Liver (tissue), 9 donors: Measurements from ENCODE around the gene SLC30A1. TPM values are rescaled to one million over a fixed set of nuclear protein-coding genes. Genes with fewer than 3 reads are reported as not detected.

Experiments used
- DNase-seq: peaks from one replicate; pipeline ENCODE4 v3.0.0-alpha.2; 2017; ENCODE audit warnings: low spot score
- H3K27ac ChIP-seq, 2 donors: one replicate each; pipeline ENCODE4 v1.7.0; 2013; ENCODE audit warnings: inconsistent platforms in 2 of 2, low read length in 2 of 2, control low read depth in 1 of 2, low read depth in 1 of 2, mild to moderate bottlenecking in 1 of 2
- H3K27me3 ChIP-seq, 4 donors: one replicate each; pipeline versions ENCODE4 v1.6.1 to v1.7.0; 2013; ENCODE audit warnings: low read length in 3 of 4, inconsistent platforms in 1 of 4, mild to moderate bottlenecking in 1 of 4, moderate library complexity in 1 of 4; ENCODE audit not compliant: control insufficient read depth in 4 of 4, insufficient read depth in 4 of 4
- H3K36me3 ChIP-seq, 4 donors: one replicate each; pipeline versions ENCODE4 v1.6.1 to v1.7.0; 2013; ENCODE audit warnings: low read length in 3 of 4, mild to moderate bottlenecking in 3 of 4, low read depth in 1 of 4, moderate library complexity in 1 of 4; ENCODE audit not compliant: control insufficient read depth in 4 of 4, insufficient read depth in 3 of 4
- H3K4me1 ChIP-seq, 4 donors: one replicate each; pipeline versions ENCODE4 v1.6.1 to v1.7.0; 2013; ENCODE audit warnings: low read length in 3 of 4, mild to moderate bottlenecking in 3 of 4, moderate library complexity in 1 of 4; ENCODE audit not compliant: control insufficient read depth in 4 of 4, insufficient read depth in 4 of 4
- H3K4me3 ChIP-seq, 3 donors: one replicate each; pipeline versions ENCODE4 v1.6.1 to v1.7.0; 2013; ENCODE audit warnings: low read length in 3 of 3, control low read depth in 1 of 3, low read depth in 1 of 3, mild to moderate bottlenecking in 1 of 3
- H3K9ac ChIP-seq, 2 donors: one replicate each; pipeline ENCODE4 v1.7.0; 2013; ENCODE audit warnings: low read length in 2 of 2, mild to moderate bottlenecking in 2 of 2, moderate library complexity in 2 of 2, control low read depth in 1 of 2, low read depth in 1 of 2
- H3K9me3 ChIP-seq, 4 donors: one replicate each; pipeline versions ENCODE4 v1.6.1 to v1.7.0; 2013; ENCODE audit warnings: low read length in 3 of 4; ENCODE audit not compliant: control insufficient read depth in 4 of 4
- FOXA1 ChIP-seq: IDR thresholded peaks from 2 replicates; pipeline ENCODE4 v1.6.1; 2016; ENCODE audit warnings: antibody characterized with exemption
- FOXA2 ChIP-seq: IDR thresholded peaks from 2 replicates; pipeline ENCODE4 v1.6.1; 2016; ENCODE audit warnings: antibody characterized with exemption
- GABPA ChIP-seq, 2 donors: IDR thresholded peaks in 1 of 2; conservative IDR thresholded peaks in 1 of 2; 2 replicates each; pipeline ENCODE4 v1.6.1; 2016; ENCODE audit warnings: antibody characterized with exemption in 2 of 2, mild to moderate bottlenecking in 1 of 2, moderate library complexity in 1 of 2
- HNF4A ChIP-seq, 2 donors: conservative IDR thresholded peaks; 2 replicates each; pipeline ENCODE4 v1.6.1; 2016; ENCODE audit warnings: antibody characterized with exemption in 2 of 2, mild to moderate bottlenecking in 2 of 2
- HNF4G ChIP-seq: IDR thresholded peaks from 2 replicates; pipeline ENCODE4 v1.6.1; 2016; ENCODE audit warnings: antibody characterized with exemption
- JUND ChIP-seq, 2 donors: IDR thresholded peaks; 2 replicates each; pipeline ENCODE4 v1.6.1; 2016; ENCODE audit warnings: antibody characterized with exemption in 2 of 2
- NR2F2 ChIP-seq: IDR thresholded peaks from 2 replicates; pipeline ENCODE4 v1.6.1; 2016; ENCODE audit warnings: antibody characterized with exemption
- RAD21 ChIP-seq, 2 donors: IDR thresholded peaks; 2 replicates each; pipeline ENCODE4 v1.6.1; 2016; ENCODE audit warnings: antibody characterized with exemption in 2 of 2, mild to moderate bottlenecking in 2 of 2
- RXRA ChIP-seq, 2 donors: IDR thresholded peaks; 2 replicates each; pipeline ENCODE4 v1.6.1; 2017 to 2018; ENCODE audit warnings: antibody characterized with exemption in 2 of 2, mild to moderate bottlenecking in 1 of 2
- SP1 ChIP-seq: IDR thresholded peaks from 2 replicates; pipeline ENCODE4 v1.6.1; 2018; ENCODE audit warnings: antibody characterized with exemption, mild to moderate bottlenecking
- TAF1 ChIP-seq: conservative IDR thresholded peaks from 2 replicates; pipeline ENCODE4 v1.6.1; 2016; ENCODE audit warnings: antibody characterized with exemption, mild to moderate bottlenecking
- YY1 ChIP-seq: IDR thresholded peaks from 2 replicates; pipeline ENCODE4 v1.6.1; 2016; ENCODE audit warnings: antibody characterized with exemption, mild to moderate bottlenecking
- WGBS: extraction: QIAGEN DNeasy Blood & Tissue Kit; methylation state at CpG from one replicate; pipeline ENCODE4 v1.1.7; 2013; 5-methylcytosine and 5-hydroxymethylcytosine counted together
- polyA plus RNA-seq, 2 donors: library from polyadenylated mRNA; stranded (reverse) in 1 of 2; unstranded in 1 of 2; fragments of 200-250 nt in 1 of 2; fragments of >200 nt in 1 of 2; fragmentation: Nextera tagmentation in 1 of 2; extraction: Ambion mirVana in 1 of 2; gene quantifications; one replicate each; pipeline versions ENCODE4 v1.2.1 to v1.2.3, GENCODE V29; 2013 to 2015
- total RNA-seq, 2 donors: library from RNA; depleted of rRNA; stranded (reverse); fragments of >200 nt; gene quantifications; one replicate each; pipeline ENCODE4 v1.2.3, GENCODE V29; 2014
- TF ChIP-seq, protein P1 (sequence below): IDR thresholded peaks from 2 replicates; pipeline ENCODE4 v1.6.1; 2016; ENCODE audit warnings: antibody characterized with exemption
- TF ChIP-seq, protein P2 (sequence below): fragments of 150-350 bp; IDR thresholded peaks from 2 replicates; pipeline ENCODE4 v1.5.1; 2017; ENCODE audit warnings: improper control_type of control experiment, low read depth, low read length; ENCODE audit not compliant: missing input control
- TF ChIP-seq, protein P3 (sequence below): IDR thresholded peaks from 2 replicates; pipeline ENCODE4 v1.6.1; 2016; ENCODE audit warnings: antibody characterized with exemption
- TF ChIP-seq, protein P4 (sequence below): IDR thresholded peaks from 2 replicates; pipeline ENCODE4 v1.6.1; 2016; ENCODE audit warnings: antibody characterized with exemption
- donor health status: healthy.
- donor health status: healthy.
- donor health status: healthy.
- donor health status: healthy.
- donor health status: healthy.

SLC30A1 gene
- total and polyA plus RNA-seq, 4 donors, result 14.9 to 83.3 (median 39.4) TPM

DNA sequence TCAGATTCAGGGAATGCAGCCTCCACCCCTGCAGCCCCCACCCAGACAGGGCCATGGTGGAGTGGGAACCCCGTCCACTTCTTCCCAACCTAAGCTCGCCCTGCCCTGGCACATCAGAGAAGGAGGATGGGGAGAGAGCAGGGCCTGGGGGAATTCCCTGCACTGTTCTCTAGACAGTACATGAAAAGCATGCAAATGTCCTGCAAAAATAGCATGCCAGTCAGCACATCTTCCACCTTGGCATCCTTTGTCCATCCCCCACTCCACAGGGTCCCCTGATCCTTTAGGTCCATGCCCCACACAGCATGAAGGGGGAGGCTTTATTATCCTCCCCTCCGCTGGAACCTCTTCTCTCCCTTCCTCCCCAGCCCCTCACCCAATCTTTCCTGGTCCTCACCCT lies 52.0 kb downstream of the SLC30A1 start:
- Histone ChIP-seq H3K27me3 (no peaks in the 10 kb centered on the region), H3K27ac (no peak overlapping the region), H3K36me3 (no peaks in the 10 kb centered on the region), H3K4me1 (peaks cover 6 to 30% (median 19%) of the 10 kb centered on the region in 4 donors), H3K9ac (no peak overlapping the region), H3K9me3 (no peaks in the 10 kb centered on the region), H3K4me3 (no peak overlapping the region)
- WGBS, result 80% methylated on average over 3 of the region's 3 CpGs
- DNase-seq, result no peak
- TF ChIP-seq, protein P1, sequence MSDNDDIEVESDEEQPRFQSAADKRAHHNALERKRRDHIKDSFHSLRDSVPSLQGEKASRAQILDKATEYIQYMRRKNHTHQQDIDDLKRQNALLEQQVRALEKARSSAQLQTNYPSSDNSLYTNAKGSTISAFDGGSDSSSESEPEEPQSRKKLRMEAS, result no peak
- no peak for TF ChIP-seq TAF1
- TF ChIP-seq GABPA (IDR thresholded peaks at IDR 0.05 in 1 of 2, conservative IDR thresholded peaks at IDR 0.05 in 1 of 2), result no peak
- no peak for TF ChIP-seq NR2F2
- TF ChIP-seq SP1, result no peak
- TF ChIP-seq JUND (IDR thresholded peaks at IDR 0.05), result no peak
- TF ChIP-seq HNF4A (conservative IDR thresholded peaks at IDR 0.05), result no peak

DNA sequence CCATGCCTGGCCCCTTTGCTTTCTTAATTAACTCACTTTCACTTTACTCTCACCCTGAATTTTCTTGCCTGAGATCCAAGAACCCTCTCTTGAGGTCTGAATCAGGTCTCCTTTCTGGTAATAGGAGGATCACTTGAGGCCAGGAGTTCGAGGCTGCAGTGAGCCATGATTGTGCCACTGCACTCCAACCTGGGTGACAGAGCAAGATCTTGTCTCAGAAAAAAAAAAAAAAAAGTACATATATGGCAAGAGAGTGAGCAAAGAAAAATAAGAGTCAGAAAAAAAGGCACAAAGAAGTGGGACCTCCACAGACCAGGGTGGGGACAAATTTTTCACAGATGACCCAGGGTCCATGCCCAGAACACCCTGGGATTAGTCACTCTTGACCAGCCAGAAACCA lies 52.9 kb downstream of the SLC30A1 start:
- Histone ChIP-seq H3K36me3 (no peaks in the 10 kb centered on the region), H3K9me3 (no peaks in the 10 kb centered on the region), H3K4me3 (no peak overlapping the region), H3K9ac (no peak overlapping the region), H3K4me1 (peaks cover 6 to 36% (median 24%) of the 10 kb centered on the region in 4 donors), H3K27ac (no peak overlapping the region), H3K27me3 (no peaks in the 10 kb centered on the region)
- 91% methylated on average over 1 of the region's 1 CpG for WGBS
- TF ChIP-seq HNF4G, result no peak
- TF ChIP-seq, protein P1, result no peak
- TF ChIP-seq SP1, result no peak
- no peak for TF ChIP-seq HNF4A (conservative IDR thresholded peaks at IDR 0.05)
- TF ChIP-seq YY1, result no peak
- no peak for TF ChIP-seq FOXA1
- TF ChIP-seq JUND (IDR thresholded peaks at IDR 0.05), result no peak
- TF ChIP-seq, protein P2, sequence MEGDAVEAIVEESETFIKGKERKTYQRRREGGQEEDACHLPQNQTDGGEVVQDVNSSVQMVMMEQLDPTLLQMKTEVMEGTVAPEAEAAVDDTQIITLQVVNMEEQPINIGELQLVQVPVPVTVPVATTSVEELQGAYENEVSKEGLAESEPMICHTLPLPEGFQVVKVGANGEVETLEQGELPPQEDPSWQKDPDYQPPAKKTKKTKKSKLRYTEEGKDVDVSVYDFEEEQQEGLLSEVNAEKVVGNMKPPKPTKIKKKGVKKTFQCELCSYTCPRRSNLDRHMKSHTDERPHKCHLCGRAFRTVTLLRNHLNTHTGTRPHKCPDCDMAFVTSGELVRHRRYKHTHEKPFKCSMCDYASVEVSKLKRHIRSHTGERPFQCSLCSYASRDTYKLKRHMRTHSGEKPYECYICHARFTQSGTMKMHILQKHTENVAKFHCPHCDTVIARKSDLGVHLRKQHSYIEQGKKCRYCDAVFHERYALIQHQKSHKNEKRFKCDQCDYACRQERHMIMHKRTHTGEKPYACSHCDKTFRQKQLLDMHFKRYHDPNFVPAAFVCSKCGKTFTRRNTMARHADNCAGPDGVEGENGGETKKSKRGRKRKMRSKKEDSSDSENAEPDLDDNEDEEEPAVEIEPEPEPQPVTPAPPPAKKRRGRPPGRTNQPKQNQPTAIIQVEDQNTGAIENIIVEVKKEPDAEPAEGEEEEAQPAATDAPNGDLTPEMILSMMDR, result no peak
- TF ChIP-seq, protein P3, sequence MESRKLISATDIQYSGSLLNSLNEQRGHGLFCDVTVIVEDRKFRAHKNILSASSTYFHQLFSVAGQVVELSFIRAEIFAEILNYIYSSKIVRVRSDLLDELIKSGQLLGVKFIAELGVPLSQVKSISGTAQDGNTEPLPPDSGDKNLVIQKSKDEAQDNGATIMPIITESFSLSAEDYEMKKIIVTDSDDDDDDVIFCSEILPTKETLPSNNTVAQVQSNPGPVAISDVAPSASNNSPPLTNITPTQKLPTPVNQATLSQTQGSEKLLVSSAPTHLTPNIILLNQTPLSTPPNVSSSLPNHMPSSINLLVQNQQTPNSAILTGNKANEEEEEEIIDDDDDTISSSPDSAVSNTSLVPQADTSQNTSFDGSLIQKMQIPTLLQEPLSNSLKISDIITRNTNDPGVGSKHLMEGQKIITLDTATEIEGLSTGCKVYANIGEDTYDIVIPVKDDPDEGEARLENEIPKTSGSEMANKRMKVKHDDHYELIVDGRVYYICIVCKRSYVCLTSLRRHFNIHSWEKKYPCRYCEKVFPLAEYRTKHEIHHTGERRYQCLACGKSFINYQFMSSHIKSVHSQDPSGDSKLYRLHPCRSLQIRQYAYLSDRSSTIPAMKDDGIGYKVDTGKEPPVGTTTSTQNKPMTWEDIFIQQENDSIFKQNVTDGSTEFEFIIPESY, result no peak
- no peak for DNase-seq

DNA sequence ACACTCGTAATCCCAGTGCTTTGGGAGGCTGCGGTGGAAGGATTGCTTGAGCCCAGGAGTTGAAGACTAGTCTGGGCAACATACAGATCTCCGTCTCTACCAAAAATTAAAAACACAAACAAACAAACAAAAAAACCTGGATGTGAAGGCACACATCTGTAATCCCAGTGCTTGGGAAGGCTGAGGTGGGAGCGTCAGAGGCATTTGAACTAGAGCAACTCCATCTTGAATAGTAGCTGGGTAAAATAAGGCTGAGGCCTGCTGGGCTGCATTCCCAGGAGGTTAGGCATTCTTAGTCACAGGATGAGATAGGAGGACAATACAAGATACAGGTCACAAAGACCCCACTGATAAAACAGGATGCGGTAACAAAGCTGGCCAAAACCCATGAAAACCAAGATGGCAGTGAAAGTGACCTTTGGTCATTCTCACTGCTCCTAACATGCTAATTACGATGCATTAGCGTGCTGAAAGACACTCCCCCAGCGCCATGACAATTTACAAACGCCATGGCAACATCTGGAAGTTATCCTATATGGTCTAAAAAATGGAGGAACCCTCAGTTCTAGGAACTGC lies 53.8 kb downstream of the SLC30A1 start:
- WGBS, result 91% methylated on average over 9 of the region's 9 CpGs
- H3K4me1 ChIP-seq, result peaks cover 6 to 44% (median 31%) of the 10 kb centered on the region in 4 donors
- DNase-seq, result no peak
- no peak for TF ChIP-seq HNF4A (conservative IDR thresholded peaks at IDR 0.05)
- no peak for TF ChIP-seq TAF1
- TF ChIP-seq FOXA1, result no peak
- no peak for TF ChIP-seq FOXA2
- no peak for TF ChIP-seq RAD21 (IDR thresholded peaks at IDR 0.05)
- TF ChIP-seq, protein P1, result no peak
- no peak for TF ChIP-seq GABPA (IDR thresholded peaks at IDR 0.05 in 1 of 2, conservative IDR thresholded peaks at IDR 0.05 in 1 of 2)
- TF ChIP-seq, protein P2, result no peak
- TF ChIP-seq RXRA (IDR thresholded peaks at IDR 0.05), result no peak
- no peak for TF ChIP-seq JUND (IDR thresholded peaks at IDR 0.05)
- TF ChIP-seq, protein P4, sequence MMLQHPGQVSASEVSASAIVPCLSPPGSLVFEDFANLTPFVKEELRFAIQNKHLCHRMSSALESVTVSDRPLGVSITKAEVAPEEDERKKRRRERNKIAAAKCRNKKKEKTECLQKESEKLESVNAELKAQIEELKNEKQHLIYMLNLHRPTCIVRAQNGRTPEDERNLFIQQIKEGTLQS, result no peak

More for the DNA sequence above, 53.8 kb downstream of the SLC30A1 start:
- H3K9ac ChIP-seq, result no peak overlapping the region
- H3K4me3 ChIP-seq, result no peak overlapping the region
- H3K27me3 ChIP-seq, result no peaks in the 10 kb centered on the region
- H3K36me3 ChIP-seq, result no peaks in the 10 kb centered on the region
- H3K9me3 ChIP-seq, result no peaks in the 10 kb centered on the region
- H3K27ac ChIP-seq, result no peak overlapping the region
